HepG2 (cell line): Measurements from ENCODE around the gene GRIK3. TPM values are rescaled to one million over a fixed set of nuclear protein-coding genes. Genes with fewer than 3 reads are reported as not detected.

Source experiments
- ATAC-seq: fragments of 200-7000 bp; cut with Tn5 transposase; 3 replicates; pipeline ENCODE4 v1.9.1; 2020; ENCODE audit warnings: mild to moderate bottlenecking, moderate library complexity
- BruUV-seq: library from RNA; stranded (reverse); fragments of 400-500 nt; replicated peaks from 2 replicates; lab custom pipeline; 2021; lab: Mats Ljungman, UMichigan
- CTCF ChIA-PET: fragments of 300-600 bp; formaldehyde crosslinking; extraction: SDS; loops from one replicate; lab custom pipeline; 2021; ENCODE audit warnings: low total read pairs, inconsistent platforms, low intra/inter-chr PET ratio; lab: Yijun Ruan, JAX
- POLR2A ChIA-PET: fragments of 350-600 bp; sonication (Branson Sonifier 250); formaldehyde crosslinking; loops from one replicate; lab custom pipeline; 2020; ENCODE audit warnings: antibody characterized with exemption, inconsistent platforms; lab: Yijun Ruan, JAX
- DNase-seq: peaks from one replicate; pipeline ENCODE4 v3.0.0-alpha.2; 2015; ENCODE audit warnings: low spot score
- FAIRE-seq: peaks from 3 replicates; lab custom pipeline; 2011; peaks lifted over from hg19 to GRCh38; lab: Jason Lieb, UNC
- H2AFZ ChIP-seq: one replicate; pipeline ENCODE4 v1.6.1; 2011; ENCODE audit warnings: low read length, inconsistent platforms
- H3K27ac ChIP-seq: fragments of 300-600 bp; 3 replicates; pipeline ENCODE4 v1.8.0; 2011; ENCODE audit warnings: mixed run types, mild to moderate bottlenecking, mixed read lengths, low read length, inconsistent platforms; ENCODE audit not compliant: insufficient read depth; ENCODE audit errors: extremely low read length
- H3K27me3 ChIP-seq, 2 experiments: fragments of 200-600 bp in 1 of 2; 2 replicates in 1 of 2; 3 replicates in 1 of 2; pipeline versions ENCODE4 v1.6.0 to v1.8.0; 2011; ENCODE audit warnings: low read length in 2 of 2, mild to moderate bottlenecking in 2 of 2, moderate library complexity in 2 of 2, inconsistent platforms in 1 of 2; ENCODE audit not compliant: insufficient read depth in 2 of 2, control insufficient read depth in 1 of 2
- H3K36me3 ChIP-seq, 2 experiments: fragments of 200-600 bp in 1 of 2; replicated peaks in 1 of 2; 2 replicates in 1 of 2; 3 replicates in 1 of 2; pipeline versions ENCODE4 v1.5.1 to v1.8.0; 2011; ENCODE audit warnings: low read length in 2 of 2, inconsistent platforms in 1 of 2; ENCODE audit not compliant: insufficient read depth in 2 of 2, control insufficient read depth in 1 of 2
- H3K4me1 ChIP-seq: 2 replicates; pipeline ENCODE4 v1.5.1; 2012; ENCODE audit warnings: low read length, inconsistent platforms; ENCODE audit not compliant: insufficient read depth
- H3K4me2 ChIP-seq: 2 replicates; pipeline ENCODE4 v1.6.0; 2011; ENCODE audit warnings: low read depth, low read length, inconsistent platforms
- H3K4me3 ChIP-seq, 3 experiments: fragments of 200-600 bp in 1 of 3; sonication (generic), shearing (Covaris generic) in 1 of 3; replicated peaks in 1 of 3; 2 replicates each; pipeline ENCODE4 v1.5.1; 2011 to 2016; ENCODE audit warnings: low read length in 3 of 3, inconsistent platforms in 2 of 3, low read depth in 2 of 3, mild to moderate bottlenecking in 2 of 3, control low read depth in 1 of 3, mixed read lengths in 1 of 3; ENCODE audit not compliant: insufficient read depth in 1 of 3
- H3K79me2 ChIP-seq: one replicate; pipeline ENCODE4 v1.6.1; 2011; ENCODE audit warnings: low read length, inconsistent platforms; ENCODE audit not compliant: insufficient read depth
- H3K9ac ChIP-seq: 2 replicates; pipeline ENCODE4 v1.6.0; 2011; ENCODE audit warnings: mild to moderate bottlenecking, low read depth, low read length, inconsistent platforms; ENCODE audit not compliant: insufficient read depth
- H3K9me3 ChIP-seq: 2 replicates; pipeline ENCODE4 v1.5.1; 2012; ENCODE audit warnings: mild to moderate bottlenecking, low read length
- H4K20me1 ChIP-seq: 2 replicates; pipeline ENCODE4 v1.6.0; 2011; ENCODE audit warnings: inconsistent platforms, mild to moderate bottlenecking, low read length, moderate library complexity; ENCODE audit not compliant: insufficient read depth
- EHMT2 ChIP-seq: fragments of 200-600 bp; sonication (generic); IDR thresholded peaks from 2 replicates; pipeline ENCODE4 v1.7.0; 2017; ENCODE audit warnings: antibody characterized with exemption, low read depth, low read length, borderline replicate concordance
- ESRRA ChIP-seq: sonication (generic); formaldehyde crosslinking; IDR thresholded peaks from 2 replicates; pipeline ENCODE4 v1.5.1; 2020; ENCODE audit warnings: mild to moderate bottlenecking, low read depth, missing genetic modification reagents
- ISL2 ChIP-seq: sonication (generic); formaldehyde crosslinking; IDR thresholded peaks from 2 replicates; pipeline ENCODE4 v1.5.0; 2020; ENCODE audit warnings: missing genetic modification reagents
- MBNL3 ChIP-seq: fragments of 250-450 bp; sonication (Bioruptor Pico); conservative IDR thresholded peaks from 2 replicates; pipeline ENCODE4 v1.8.0; 2022; ENCODE audit warnings: mild to moderate bottlenecking, inconsistent platforms
- PAF1 ChIP-seq: IDR thresholded peaks from 2 replicates; pipeline ENCODE4 v1.6.1; 2016; ENCODE audit warnings: missing genetic modification reagents, missing compliant biosample characterization
- POLR2AphosphoS2 ChIP-seq: IDR thresholded peaks from 2 replicates; pipeline ENCODE4 v1.6.1; 2011; ENCODE audit warnings: low read depth, low read length, improper control_type of control experiment
- RARG ChIP-seq: sonication (generic); formaldehyde crosslinking; IDR thresholded peaks from 2 replicates; pipeline ENCODE4 v1.4.0; 2020; ENCODE audit warnings: low read depth, mild to moderate bottlenecking, missing genetic modification reagents
- SAFB2 ChIP-seq: sonication (generic); formaldehyde crosslinking; IDR thresholded peaks from 2 replicates; pipeline ENCODE4 v1.5.1; 2020; ENCODE audit warnings: missing genetic modification reagents, low read depth, mild to moderate bottlenecking, borderline replicate concordance
- SRSF1 ChIP-seq: fragments of 200-400 bp; formaldehyde crosslinking; optimal IDR thresholded peaks from 2 replicates; pipeline ENCODE3; 2017; ENCODE audit warnings: mild to moderate bottlenecking, low read depth, low read length, moderate library complexity
- ZNF224 ChIP-seq: sonication (generic); formaldehyde crosslinking; IDR thresholded peaks from 2 replicates; pipeline ENCODE4 v1.5.0; 2020; ENCODE audit warnings: mild to moderate bottlenecking, missing genetic modification reagents
- ZNF660 ChIP-seq: sonication (generic); formaldehyde crosslinking; IDR thresholded peaks from 2 replicates; pipeline ENCODE4 v1.5.1; 2020; ENCODE audit warnings: mild to moderate bottlenecking, low read depth, missing genetic modification reagents, borderline replicate concordance
- ZNF792 ChIP-seq: IDR thresholded peaks from 2 replicates; pipeline ENCODE4 v1.6.1; 2016
- WGBS: methylation state at CpG from one replicate; pipeline ENCODE4 v1.1.6; 2017; ENCODE audit warnings: low lambda C conversion rate; 5-methylcytosine and 5-hydroxymethylcytosine counted together
- in situ Hi-C: cut with HindIII; loops from 2 replicates; pipeline ENCODE4 v1.10.0; 2017; ENCODE audit warnings: low pct_unique_long_range_greater_than_20kb; ENCODE audit not compliant: extremely low pct_ligation_motif_present
- intact Hi-C: fragments of 100-400 bp; cut with micrococcal nuclease; formaldehyde crosslinking; loops from one replicate; pipeline ENCODE4 v1.10.0; 2022; ENCODE audit not compliant: unreplicated experiment
- polyA plus RNA-seq, 8 experiments: library from polyadenylated mRNA; depleted of rRNA in 3 of 8; stranded (reverse) in 7 of 8; unstranded in 1 of 8; fragments of >200 nt; fragmentation: Illumina TruSeq in 4 of 8; extraction: Trizol in 4 of 8; gene quantifications; 2 replicates each; pipeline versions ENCODE4 v1.2.1 to v1.2.3, GENCODE V29; 2011 to 2016; ENCODE audit warnings: low read depth in 4 of 8, missing spikeins in 1 of 8, mixed read lengths in 1 of 8; ENCODE audit not compliant: insufficient read depth in 1 of 8
- total RNA-seq, 5 experiments: library from RNA; depleted of rRNA; stranded (reverse); fragments of >200 nt; fragmentation: Illumina TruSeq; extraction: Trizol; gene quantifications; 2 replicates each; pipeline ENCODE4 v1.2.3, GENCODE V29; 2016; ENCODE audit warnings: low read depth in 1 of 5
- TF ChIP-seq, protein P1 (sequence below): sonication (generic); formaldehyde crosslinking; IDR thresholded peaks from 2 replicates; pipeline ENCODE4 v1.4.0; 2020; ENCODE audit warnings: missing genetic modification reagents
- TF ChIP-seq, protein P2 (sequence below): IDR thresholded peaks from 2 replicates; pipeline ENCODE4 v1.6.1; 2016; ENCODE audit warnings: low read depth, missing genetic modification reagents, missing compliant biosample characterization
- TF ChIP-seq, protein P3 (sequence below): sonication (generic); formaldehyde crosslinking; IDR thresholded peaks from 2 replicates; pipeline ENCODE4 v1.5.0; 2020; ENCODE audit warnings: missing genetic modification reagents, mild to moderate bottlenecking, borderline replicate concordance

GRIK3 gene
- total and polyA plus RNA-seq, 2 of the 13 experiments (the other 11 are each of a cell fraction or from before 2014, with no cell fraction given), result not detected

DNA sequence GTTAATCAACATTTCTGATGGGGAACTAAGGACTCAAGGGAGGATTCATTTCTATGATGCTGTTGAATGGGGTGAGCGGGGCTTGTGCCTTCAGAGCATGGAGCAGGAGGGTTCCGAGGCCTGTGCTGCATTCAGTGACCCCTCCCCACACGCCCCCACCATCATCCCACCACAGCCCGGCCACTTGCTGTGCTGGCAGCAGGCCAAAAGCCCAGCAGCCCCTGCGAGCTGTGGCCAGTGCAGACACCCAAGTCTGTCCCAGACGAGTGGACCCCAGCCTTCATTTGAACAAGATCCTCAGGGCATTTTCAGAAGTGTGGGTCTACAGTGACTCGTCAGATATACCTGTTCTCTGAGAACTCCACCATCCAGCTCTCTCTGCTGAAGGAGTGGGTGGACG lies 242.0 kb downstream of the GRIK3 start (continued):
- TF ChIP-seq RARG (CRISPR knock-in tag) (no peak), ZNF660 (CRISPR knock-in tag) (no peak), MBNL3 (CRISPR knock-in tag) (no peak)
- TF ChIP-seq, all 625 proteins: peak for 0

DNA sequence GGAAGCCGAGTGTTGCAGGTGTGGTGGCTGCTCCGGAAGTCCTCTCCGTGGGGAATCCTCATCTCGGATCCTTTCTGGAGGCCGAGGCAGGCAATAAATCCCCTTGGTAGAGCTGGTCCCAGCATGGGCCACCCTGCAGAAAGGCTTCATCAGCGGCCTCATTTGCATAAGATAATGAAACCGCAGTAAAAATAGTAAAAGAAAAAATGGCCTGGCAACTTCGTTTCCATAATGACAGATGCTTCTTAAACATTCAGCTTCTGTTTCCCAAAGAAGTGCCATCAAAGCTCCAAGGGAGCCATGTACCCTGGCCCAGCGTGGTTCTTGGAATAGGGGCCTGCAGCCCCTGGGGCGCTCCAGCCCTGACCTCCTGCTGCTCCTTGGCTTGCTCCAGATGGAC lies 244.1 kb downstream of the GRIK3 start:
- in situ Hi-C loops, result no loop called here
- BruUV-seq, result no TSS peak
- TF ChIP-seq, protein P1, sequence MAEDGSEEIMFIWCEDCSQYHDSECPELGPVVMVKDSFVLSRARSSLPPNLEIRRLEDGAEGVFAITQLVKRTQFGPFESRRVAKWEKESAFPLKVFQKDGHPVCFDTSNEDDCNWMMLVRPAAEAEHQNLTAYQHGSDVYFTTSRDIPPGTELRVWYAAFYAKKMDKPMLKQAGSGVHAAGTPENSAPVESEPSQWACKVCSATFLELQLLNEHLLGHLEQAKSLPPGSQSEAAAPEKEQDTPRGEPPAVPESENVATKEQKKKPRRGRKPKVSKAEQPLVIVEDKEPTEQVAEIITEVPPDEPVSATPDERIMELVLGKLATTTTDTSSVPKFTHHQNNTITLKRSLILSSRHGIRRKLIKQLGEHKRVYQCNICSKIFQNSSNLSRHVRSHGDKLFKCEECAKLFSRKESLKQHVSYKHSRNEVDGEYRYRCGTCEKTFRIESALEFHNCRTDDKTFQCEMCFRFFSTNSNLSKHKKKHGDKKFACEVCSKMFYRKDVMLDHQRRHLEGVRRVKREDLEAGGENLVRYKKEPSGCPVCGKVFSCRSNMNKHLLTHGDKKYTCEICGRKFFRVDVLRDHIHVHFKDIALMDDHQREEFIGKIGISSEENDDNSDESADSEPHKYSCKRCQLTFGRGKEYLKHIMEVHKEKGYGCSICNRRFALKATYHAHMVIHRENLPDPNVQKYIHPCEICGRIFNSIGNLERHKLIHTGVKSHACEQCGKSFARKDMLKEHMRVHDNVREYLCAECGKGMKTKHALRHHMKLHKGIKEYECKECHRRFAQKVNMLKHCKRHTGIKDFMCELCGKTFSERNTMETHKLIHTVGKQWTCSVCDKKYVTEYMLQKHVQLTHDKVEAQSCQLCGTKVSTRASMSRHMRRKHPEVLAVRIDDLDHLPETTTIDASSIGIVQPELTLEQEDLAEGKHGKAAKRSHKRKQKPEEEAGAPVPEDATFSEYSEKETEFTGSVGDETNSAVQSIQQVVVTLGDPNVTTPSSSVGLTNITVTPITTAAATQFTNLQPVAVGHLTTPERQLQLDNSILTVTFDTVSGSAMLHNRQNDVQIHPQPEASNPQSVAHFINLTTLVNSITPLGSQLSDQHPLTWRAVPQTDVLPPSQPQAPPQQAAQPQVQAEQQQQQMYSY (CRISPR knock-in tag), result no peak
- TF ChIP-seq EHMT2, result no peak
- TF ChIP-seq POLR2AphosphoS2, result no peak
- TF ChIP-seq, protein P2, sequence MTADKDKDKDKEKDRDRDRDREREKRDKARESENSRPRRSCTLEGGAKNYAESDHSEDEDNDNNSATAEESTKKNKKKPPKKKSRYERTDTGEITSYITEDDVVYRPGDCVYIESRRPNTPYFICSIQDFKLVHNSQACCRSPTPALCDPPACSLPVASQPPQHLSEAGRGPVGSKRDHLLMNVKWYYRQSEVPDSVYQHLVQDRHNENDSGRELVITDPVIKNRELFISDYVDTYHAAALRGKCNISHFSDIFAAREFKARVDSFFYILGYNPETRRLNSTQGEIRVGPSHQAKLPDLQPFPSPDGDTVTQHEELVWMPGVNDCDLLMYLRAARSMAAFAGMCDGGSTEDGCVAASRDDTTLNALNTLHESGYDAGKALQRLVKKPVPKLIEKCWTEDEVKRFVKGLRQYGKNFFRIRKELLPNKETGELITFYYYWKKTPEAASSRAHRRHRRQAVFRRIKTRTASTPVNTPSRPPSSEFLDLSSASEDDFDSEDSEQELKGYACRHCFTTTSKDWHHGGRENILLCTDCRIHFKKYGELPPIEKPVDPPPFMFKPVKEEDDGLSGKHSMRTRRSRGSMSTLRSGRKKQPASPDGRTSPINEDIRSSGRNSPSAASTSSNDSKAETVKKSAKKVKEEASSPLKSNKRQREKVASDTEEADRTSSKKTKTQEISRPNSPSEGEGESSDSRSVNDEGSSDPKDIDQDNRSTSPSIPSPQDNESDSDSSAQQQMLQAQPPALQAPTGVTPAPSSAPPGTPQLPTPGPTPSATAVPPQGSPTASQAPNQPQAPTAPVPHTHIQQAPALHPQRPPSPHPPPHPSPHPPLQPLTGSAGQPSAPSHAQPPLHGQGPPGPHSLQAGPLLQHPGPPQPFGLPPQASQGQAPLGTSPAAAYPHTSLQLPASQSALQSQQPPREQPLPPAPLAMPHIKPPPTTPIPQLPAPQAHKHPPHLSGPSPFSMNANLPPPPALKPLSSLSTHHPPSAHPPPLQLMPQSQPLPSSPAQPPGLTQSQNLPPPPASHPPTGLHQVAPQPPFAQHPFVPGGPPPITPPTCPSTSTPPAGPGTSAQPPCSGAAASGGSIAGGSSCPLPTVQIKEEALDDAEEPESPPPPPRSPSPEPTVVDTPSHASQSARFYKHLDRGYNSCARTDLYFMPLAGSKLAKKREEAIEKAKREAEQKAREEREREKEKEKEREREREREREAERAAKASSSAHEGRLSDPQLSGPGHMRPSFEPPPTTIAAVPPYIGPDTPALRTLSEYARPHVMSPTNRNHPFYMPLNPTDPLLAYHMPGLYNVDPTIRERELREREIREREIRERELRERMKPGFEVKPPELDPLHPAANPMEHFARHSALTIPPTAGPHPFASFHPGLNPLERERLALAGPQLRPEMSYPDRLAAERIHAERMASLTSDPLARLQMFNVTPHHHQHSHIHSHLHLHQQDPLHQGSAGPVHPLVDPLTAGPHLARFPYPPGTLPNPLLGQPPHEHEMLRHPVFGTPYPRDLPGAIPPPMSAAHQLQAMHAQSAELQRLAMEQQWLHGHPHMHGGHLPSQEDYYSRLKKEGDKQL (CRISPR knock-in tag), result no peak
- TF ChIP-seq SRSF1, result no peak
- no peak for TF ChIP-seq ESRRA (CRISPR knock-in tag)
- TF ChIP-seq, protein P3, sequence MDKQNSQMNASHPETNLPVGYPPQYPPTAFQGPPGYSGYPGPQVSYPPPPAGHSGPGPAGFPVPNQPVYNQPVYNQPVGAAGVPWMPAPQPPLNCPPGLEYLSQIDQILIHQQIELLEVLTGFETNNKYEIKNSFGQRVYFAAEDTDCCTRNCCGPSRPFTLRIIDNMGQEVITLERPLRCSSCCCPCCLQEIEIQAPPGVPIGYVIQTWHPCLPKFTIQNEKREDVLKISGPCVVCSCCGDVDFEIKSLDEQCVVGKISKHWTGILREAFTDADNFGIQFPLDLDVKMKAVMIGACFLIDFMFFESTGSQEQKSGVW (CRISPR knock-in tag), result no peak
- no peak for TF ChIP-seq ZNF792 (CRISPR knock-in tag)
- TF ChIP-seq ZNF224 (CRISPR knock-in tag), result no peak
- no peak for TF ChIP-seq ISL2 (CRISPR knock-in tag)
- no peak for TF ChIP-seq PAF1 (CRISPR knock-in tag)
- no peak for TF ChIP-seq SAFB2

More for the DNA sequence above, 244.1 kb downstream of the GRIK3 start:
- Histone ChIP-seq H2AFZ (no peak overlapping the region), H4K20me1 (no peaks in the 10 kb centered on the region), H3K4me3 (no peak overlapping the region), H3K36me3 (no peaks in the 10 kb centered on the region), H3K27me3 (no peaks in the 10 kb centered on the region; a peak in 1 of 5 replicates), H3K79me2 (no peaks in the 10 kb centered on the region), H3K9ac (no peak overlapping the region), H3K4me2 (no peak overlapping the region), H3K9me3 (no peaks in the 10 kb centered on the region), H3K4me1 (no peaks in the 10 kb centered on the region), H3K27ac (no peak overlapping the region)
- no peak for DNase-seq
- ChIA-PET CTCF (no interaction called here), POLR2A (no interaction called here)
- intact Hi-C loops, result no loop called here
- ATAC-seq, result no peak
- 2% methylated on average over 10 of the region's 10 CpGs for WGBS
- no peak for FAIRE-seq
